GM23338 (cell line): ENCODE measurements around the gene GRM8. TPM values are rescaled to one million over a fixed set of nuclear protein-coding genes. Genes with fewer than 3 reads are reported as not detected.

Experiments used
- ATAC-seq: fragments of 200-7000 bp; cut with Tn5 transposase; 3 replicates; pipeline ENCODE4 v1.9.1; 2020
- DNase-seq: peaks from one replicate; pipeline ENCODE4 v3.0.0-alpha.2; 2015; ENCODE audit warnings: low spot score
- H2AFZ ChIP-seq: fragments of 200-600 bp; sonication (generic); 2 replicates; pipeline ENCODE4 v1.8.0; 2016; ENCODE audit warnings: antibody characterized with exemption, mild to moderate bottlenecking, moderate library complexity
- H3F3A ChIP-seq: fragments of 200-600 bp; sonication (generic); replicated peaks from 2 replicates; pipeline ENCODE4 v1.8.0; 2017; ENCODE audit warnings: antibody characterized with exemption, mixed run types, low read depth
- H3K27ac ChIP-seq: fragments of 200-600 bp; sonication (generic); 2 replicates; pipeline ENCODE4 v1.6.1; 2016; ENCODE audit warnings: low read depth
- H3K27me3 ChIP-seq: fragments of 200-600 bp; sonication (generic); 2 replicates; pipeline ENCODE4 v1.8.0; 2016; ENCODE audit warnings: mild to moderate bottlenecking, mixed run types, moderate library complexity; ENCODE audit not compliant: insufficient read depth
- H3K36me3 ChIP-seq: fragments of 200-600 bp; sonication (generic); 2 replicates; pipeline ENCODE4 v1.8.0; 2016; ENCODE audit warnings: mild to moderate bottlenecking; ENCODE audit not compliant: insufficient read depth
- H3K4me1 ChIP-seq: fragments of 200-600 bp; sonication (generic); 2 replicates; pipeline ENCODE4 v1.8.0; 2016; ENCODE audit warnings: mild to moderate bottlenecking, moderate library complexity; ENCODE audit not compliant: insufficient read depth
- H3K4me2 ChIP-seq: fragments of 200-600 bp; sonication (generic); 2 replicates; pipeline ENCODE4 v1.7.1; 2017; ENCODE audit warnings: mixed run types
- H3K4me3 ChIP-seq: fragments of 200-600 bp; sonication (generic); 2 replicates; pipeline ENCODE4 v1.6.1; 2016; ENCODE audit warnings: mixed run types
- H3K79me2 ChIP-seq: fragments of 200-600 bp; sonication (generic); replicated peaks from 2 replicates; pipeline ENCODE4 v1.8.0; 2017; ENCODE audit warnings: mild to moderate bottlenecking; ENCODE audit not compliant: insufficient read depth
- H3K9me2 ChIP-seq: fragments of 200-600 bp; sonication (generic); 2 replicates; pipeline ENCODE4 v1.8.0; 2017; ENCODE audit not compliant: insufficient read depth
- H4K20me1 ChIP-seq: fragments of 200-600 bp; sonication (generic); replicated peaks from 2 replicates; pipeline ENCODE4 v1.8.0; 2017; ENCODE audit warnings: mild to moderate bottlenecking; ENCODE audit not compliant: insufficient read depth
- H3K27ac Mint-ChIP-seq: 2 replicates; pipeline ENCODE4 v1.8.0; 2020; ENCODE audit warnings: inconsistent platforms, mild to moderate bottlenecking, moderate library complexity, mixed read lengths
- H3K27me3 Mint-ChIP-seq: 3 replicates; pipeline ENCODE4 v1.8.0; 2022; ENCODE audit warnings: low read depth, mild to moderate bottlenecking, moderate library complexity, mixed read lengths, inconsistent platforms; ENCODE audit not compliant: insufficient read depth, poor library complexity
- H3K36me3 Mint-ChIP-seq: 3 replicates; pipeline ENCODE4 v1.8.0; 2021; ENCODE audit warnings: low read depth, mild to moderate bottlenecking, inconsistent platforms, moderate library complexity, mixed read lengths
- H3K4me1 Mint-ChIP-seq: 3 replicates; pipeline ENCODE4 v1.8.0; 2020; ENCODE audit warnings: mild to moderate bottlenecking, inconsistent platforms, mixed read lengths
- H3K4me3 Mint-ChIP-seq: 3 replicates; pipeline ENCODE4 v1.8.0; 2021; ENCODE audit warnings: moderate library complexity, mild to moderate bottlenecking, inconsistent platforms, mixed read lengths
- H3K9me3 Mint-ChIP-seq: 3 replicates; pipeline ENCODE4 v1.8.0; 2020; ENCODE audit warnings: moderate library complexity, mild to moderate bottlenecking, inconsistent platforms, mixed read lengths
- CREB1 ChIP-seq: fragments of 250-450 bp; sonication (Bioruptor Pico); IDR thresholded peaks from 2 replicates; pipeline ENCODE4 v1.5.0; 2020; ENCODE audit warnings: low read depth, mild to moderate bottlenecking, moderate library complexity
- EZH2 ChIP-seq: fragments of 200-600 bp; sonication (generic); IDR thresholded peaks from one replicate; pipeline ENCODE4 v1.8.0; 2017; ENCODE audit warnings: antibody characterized with exemption, mild to moderate bottlenecking, low read depth; ENCODE audit not compliant: unreplicated experiment
- EZH2phosphoT487 ChIP-seq: fragments of 200-600 bp; sonication (generic); IDR thresholded peaks from one replicate; pipeline ENCODE4 v1.8.1; 2018; ENCODE audit warnings: antibody characterized with exemption; ENCODE audit not compliant: unreplicated experiment
- JUNB ChIP-seq: IDR thresholded peaks from one replicate; pipeline ENCODE4 v1.6.1; 2016; ENCODE audit warnings: antibody characterized with exemption; ENCODE audit not compliant: unreplicated experiment
- POLR2AphosphoS5 ChIP-seq: IDR thresholded peaks from 2 replicates; pipeline ENCODE4 v1.6.1; 2016; ENCODE audit warnings: antibody characterized with exemption, low read depth
- STAT1 ChIP-seq: IDR thresholded peaks from one replicate; pipeline ENCODE4 v1.6.1; 2016; ENCODE audit warnings: antibody characterized with exemption; ENCODE audit not compliant: unreplicated experiment
- polyA plus RNA-seq: library from polyadenylated mRNA; unstranded; fragments of >200 nt; fragmentation: Nextera tagmentation; extraction: Ambion mirVana; gene quantifications from 2 replicates; pipeline ENCODE4 v1.2.1, GENCODE V29; 2016
- total RNA-seq: library from RNA; depleted of rRNA; stranded (reverse); fragments of >200 nt; shearing (Covaris generic); gene quantifications from 2 replicates; pipeline ENCODE4 v1.2.3, GENCODE V29; 2014
- TF ChIP-seq, protein P1 (sequence below): IDR thresholded peaks from one replicate; pipeline ENCODE4 v1.6.1; 2018; ENCODE audit warnings: antibody characterized with exemption; ENCODE audit not compliant: unreplicated experiment
- TF ChIP-seq, protein P2 (sequence below), 2 experiments: fragments of 200-600 bp in 1 of 2; sonication (generic) in 1 of 2; conservative IDR thresholded peaks; 2 replicates each; pipeline versions ENCODE4 v1.5.1 to v1.6.1; 2016 to 2017; ENCODE audit warnings: antibody characterized with exemption in 2 of 2, low read depth in 2 of 2, mild to moderate bottlenecking in 2 of 2, moderate library complexity in 1 of 2
- TF ChIP-seq, protein P3 (sequence below): IDR thresholded peaks from 2 replicates; pipeline ENCODE4 v1.6.1; 2016; ENCODE audit warnings: antibody characterized with exemption

The GRM8 gene
- total and polyA plus RNA-seq, 2 experiments from 2014 or later: 1.9 to 6.6 TPM

DNA sequence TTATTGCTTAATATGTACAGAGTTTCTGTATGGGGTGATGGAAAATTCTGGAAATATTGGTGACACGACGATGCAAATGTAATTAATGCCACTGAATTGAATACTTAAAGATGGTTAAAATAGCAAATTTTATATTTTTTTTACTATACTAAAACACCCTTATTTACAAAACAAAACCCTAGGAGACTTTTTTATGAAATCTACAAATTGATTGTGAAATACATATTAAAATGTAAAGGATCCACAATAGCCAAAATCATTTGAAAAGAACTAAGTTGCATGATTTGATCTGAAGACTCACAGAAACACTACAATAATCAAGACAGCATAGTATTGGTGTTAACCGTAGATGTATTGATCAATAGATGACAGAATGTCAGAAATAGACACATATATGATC is 252.0 kb downstream of the GRM8 start (continued):
- TF ChIP-seq, protein P1, sequence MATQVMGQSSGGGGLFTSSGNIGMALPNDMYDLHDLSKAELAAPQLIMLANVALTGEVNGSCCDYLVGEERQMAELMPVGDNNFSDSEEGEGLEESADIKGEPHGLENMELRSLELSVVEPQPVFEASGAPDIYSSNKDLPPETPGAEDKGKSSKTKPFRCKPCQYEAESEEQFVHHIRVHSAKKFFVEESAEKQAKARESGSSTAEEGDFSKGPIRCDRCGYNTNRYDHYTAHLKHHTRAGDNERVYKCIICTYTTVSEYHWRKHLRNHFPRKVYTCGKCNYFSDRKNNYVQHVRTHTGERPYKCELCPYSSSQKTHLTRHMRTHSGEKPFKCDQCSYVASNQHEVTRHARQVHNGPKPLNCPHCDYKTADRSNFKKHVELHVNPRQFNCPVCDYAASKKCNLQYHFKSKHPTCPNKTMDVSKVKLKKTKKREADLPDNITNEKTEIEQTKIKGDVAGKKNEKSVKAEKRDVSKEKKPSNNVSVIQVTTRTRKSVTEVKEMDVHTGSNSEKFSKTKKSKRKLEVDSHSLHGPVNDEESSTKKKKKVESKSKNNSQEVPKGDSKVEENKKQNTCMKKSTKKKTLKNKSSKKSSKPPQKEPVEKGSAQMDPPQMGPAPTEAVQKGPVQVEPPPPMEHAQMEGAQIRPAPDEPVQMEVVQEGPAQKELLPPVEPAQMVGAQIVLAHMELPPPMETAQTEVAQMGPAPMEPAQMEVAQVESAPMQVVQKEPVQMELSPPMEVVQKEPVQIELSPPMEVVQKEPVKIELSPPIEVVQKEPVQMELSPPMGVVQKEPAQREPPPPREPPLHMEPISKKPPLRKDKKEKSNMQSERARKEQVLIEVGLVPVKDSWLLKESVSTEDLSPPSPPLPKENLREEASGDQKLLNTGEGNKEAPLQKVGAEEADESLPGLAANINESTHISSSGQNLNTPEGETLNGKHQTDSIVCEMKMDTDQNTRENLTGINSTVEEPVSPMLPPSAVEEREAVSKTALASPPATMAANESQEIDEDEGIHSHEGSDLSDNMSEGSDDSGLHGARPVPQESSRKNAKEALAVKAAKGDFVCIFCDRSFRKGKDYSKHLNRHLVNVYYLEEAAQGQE: no peak
- TF ChIP-seq, protein P2, sequence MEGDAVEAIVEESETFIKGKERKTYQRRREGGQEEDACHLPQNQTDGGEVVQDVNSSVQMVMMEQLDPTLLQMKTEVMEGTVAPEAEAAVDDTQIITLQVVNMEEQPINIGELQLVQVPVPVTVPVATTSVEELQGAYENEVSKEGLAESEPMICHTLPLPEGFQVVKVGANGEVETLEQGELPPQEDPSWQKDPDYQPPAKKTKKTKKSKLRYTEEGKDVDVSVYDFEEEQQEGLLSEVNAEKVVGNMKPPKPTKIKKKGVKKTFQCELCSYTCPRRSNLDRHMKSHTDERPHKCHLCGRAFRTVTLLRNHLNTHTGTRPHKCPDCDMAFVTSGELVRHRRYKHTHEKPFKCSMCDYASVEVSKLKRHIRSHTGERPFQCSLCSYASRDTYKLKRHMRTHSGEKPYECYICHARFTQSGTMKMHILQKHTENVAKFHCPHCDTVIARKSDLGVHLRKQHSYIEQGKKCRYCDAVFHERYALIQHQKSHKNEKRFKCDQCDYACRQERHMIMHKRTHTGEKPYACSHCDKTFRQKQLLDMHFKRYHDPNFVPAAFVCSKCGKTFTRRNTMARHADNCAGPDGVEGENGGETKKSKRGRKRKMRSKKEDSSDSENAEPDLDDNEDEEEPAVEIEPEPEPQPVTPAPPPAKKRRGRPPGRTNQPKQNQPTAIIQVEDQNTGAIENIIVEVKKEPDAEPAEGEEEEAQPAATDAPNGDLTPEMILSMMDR (conservative IDR thresholded peaks at IDR 0.05; ENCODE audit: low read depth in 2 of 2): no peak

DNA sequence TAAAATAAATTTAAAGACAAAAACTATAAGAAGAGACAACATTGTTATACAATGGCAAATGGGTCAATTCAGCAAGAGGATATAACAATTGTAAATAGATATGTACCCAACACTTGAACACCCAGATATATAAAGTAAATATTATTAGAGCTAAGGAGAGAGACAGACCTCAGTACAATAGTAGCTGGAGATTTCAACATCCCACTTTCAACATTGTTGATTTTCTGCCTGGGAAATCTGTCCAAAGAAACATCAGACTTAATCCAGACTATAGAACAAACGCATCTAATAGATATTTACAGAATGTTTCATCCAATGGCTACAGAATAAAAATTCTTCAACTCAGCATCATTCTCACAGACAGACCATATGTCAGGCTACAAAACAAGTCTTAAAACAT is 256.1 kb downstream of the GRM8 start:
- no peak overlapping the region for H3K4me2 ChIP-seq
- no peak overlapping the region for H2AFZ ChIP-seq
- H3K36me3 Mint-ChIP-seq: no peaks in the 10 kb centered on the region
- no peaks in the 10 kb centered on the region for H3F3A ChIP-seq
- H3K4me3 ChIP-seq: no peak overlapping the region
- H3K4me1 Mint-ChIP-seq: no peaks in the 10 kb centered on the region
- ATAC-seq: no peak
- no peak for DNase-seq
- no peaks in the 10 kb centered on the region for H4K20me1 ChIP-seq
- no peak overlapping the region for H3K27ac ChIP-seq
- no peak overlapping the region for H3K4me3 Mint-ChIP-seq
- no peaks in the 10 kb centered on the region for H3K36me3 ChIP-seq
- no peak overlapping the region for H3K27ac Mint-ChIP-seq
- no peaks in the 10 kb centered on the region for H3K4me1 ChIP-seq
- no peaks in the 10 kb centered on the region for H3K27me3 Mint-ChIP-seq
- H3K9me3 Mint-ChIP-seq: no peaks in the 10 kb centered on the region
- H3K9me2 ChIP-seq: no peaks in the 10 kb centered on the region
- H3K79me2 ChIP-seq: no peaks in the 10 kb centered on the region
- no peaks in the 10 kb centered on the region for H3K27me3 ChIP-seq
- TF ChIP-seq, protein P1: no peak
- TF ChIP-seq STAT1 (no peak), POLR2AphosphoS5 (no peak), CREB1 (no peak), JUNB (no peak), EZH2phosphoT487 (no peak), EZH2 (no peak)
- TF ChIP-seq, protein P3, sequence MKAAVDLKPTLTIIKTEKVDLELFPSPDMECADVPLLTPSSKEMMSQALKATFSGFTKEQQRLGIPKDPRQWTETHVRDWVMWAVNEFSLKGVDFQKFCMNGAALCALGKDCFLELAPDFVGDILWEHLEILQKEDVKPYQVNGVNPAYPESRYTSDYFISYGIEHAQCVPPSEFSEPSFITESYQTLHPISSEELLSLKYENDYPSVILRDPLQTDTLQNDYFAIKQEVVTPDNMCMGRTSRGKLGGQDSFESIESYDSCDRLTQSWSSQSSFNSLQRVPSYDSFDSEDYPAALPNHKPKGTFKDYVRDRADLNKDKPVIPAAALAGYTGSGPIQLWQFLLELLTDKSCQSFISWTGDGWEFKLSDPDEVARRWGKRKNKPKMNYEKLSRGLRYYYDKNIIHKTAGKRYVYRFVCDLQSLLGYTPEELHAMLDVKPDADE: no peak
